ENCODE measurements around the gene TMCO6. TPM values are rescaled to one million over a fixed set of nuclear protein-coding genes. Genes with fewer than 3 reads are reported as not detected.

The TMCO6 gene
- total and polyA plus RNA-seq, 2 of the 8 experiments (the other 6 are each of a cell fraction or from before 2014, with no cell fraction given): 29.0 to 40.9 TPM

GRCh38 chr5:140600096-140600495 lies 39.2 kb upstream of the TMCO6 start (continued):
- TF ChIP-seq TAF7 (optimal IDR thresholded peaks at IDR 0.05; ENCODE audit: borderline replicate concordance, low read depth, low read length) (no peak), EP300 (IDR thresholded peaks at IDR 0.05; ENCODE audit: borderline replicate concordance in 1 of 2, low read depth in 2 of 2, low read length in 2 of 2) (no peak)

All from H1 (cell line).